Measurements from ENCODE around the gene FLVCR1.
"Not testable (repeated sequence)": the region's sequence is repeated elsewhere in the genome, so short reads cannot be mapped to it uniquely, and the experiment has no call there.

Gene FLVCR1

DNA sequence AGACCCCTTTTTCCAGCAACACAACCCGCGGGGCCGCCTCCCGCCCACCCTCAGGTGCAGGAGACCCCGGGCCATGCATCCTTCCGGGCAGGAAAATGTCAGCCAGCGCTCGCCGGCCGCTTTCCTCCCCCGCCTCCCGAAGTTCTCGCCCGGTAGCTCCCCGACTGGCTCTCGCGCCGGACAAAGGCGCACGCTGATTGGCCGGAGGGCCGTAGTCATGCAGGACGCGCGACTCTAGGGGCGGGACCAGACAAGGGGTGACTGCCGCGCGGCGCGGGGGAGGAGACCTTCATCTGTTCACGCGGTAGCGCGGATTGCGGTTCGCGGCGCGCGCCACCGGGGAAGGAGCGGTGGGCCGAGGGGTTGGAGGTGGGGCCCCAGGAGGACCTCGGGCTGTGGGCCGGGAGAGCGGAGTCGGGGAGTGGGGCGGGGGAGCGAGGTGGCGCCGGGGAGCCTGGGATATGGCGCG is at the start of gene FLVCR1:
Gene FLVCR1 (plus strand): TSS at position 284 of the 469 bp plus-strand sequence. CDS start 178 bp downstream, at position 462.
- peak; percentile 62 for DNase-seq

DNA sequence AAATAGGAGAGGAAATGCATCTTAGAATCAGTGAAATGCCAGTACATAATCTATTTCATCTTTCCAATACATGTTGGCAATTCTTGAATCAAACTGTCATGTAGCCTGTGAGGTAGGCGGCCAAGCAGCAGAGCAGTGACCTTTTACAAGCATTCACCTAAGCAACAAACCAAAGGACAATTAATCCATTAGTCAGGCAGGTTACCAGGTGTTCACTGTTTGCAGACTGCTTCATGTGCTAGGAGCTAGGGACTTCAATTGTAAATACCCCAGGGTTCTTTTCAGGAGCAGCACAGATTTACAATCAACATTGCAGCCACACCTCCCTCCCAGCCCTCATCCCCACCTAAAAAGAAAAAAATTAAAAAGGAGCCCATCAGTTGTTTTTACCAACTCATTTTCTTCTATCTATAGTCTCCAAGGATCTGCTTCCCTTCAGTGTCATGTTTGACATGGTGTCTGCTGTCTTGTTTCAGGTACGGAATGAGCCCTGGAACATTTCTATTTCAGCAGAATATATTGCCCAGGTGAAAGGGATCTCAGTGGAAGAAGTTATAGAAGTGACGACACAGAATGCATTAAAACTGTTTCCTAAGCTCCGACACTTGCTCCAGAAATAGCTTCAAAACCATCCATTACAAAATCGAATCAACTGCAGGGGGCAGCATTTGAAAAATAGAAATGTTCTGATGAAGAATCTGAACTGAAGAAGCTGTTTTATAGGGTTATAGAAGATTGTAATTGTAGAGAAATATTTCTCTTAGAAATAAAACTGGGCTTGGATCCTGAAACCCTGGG is 43.3 kb upstream of the FLVCR1 start:
- no peak for DNase-seq

DNA sequence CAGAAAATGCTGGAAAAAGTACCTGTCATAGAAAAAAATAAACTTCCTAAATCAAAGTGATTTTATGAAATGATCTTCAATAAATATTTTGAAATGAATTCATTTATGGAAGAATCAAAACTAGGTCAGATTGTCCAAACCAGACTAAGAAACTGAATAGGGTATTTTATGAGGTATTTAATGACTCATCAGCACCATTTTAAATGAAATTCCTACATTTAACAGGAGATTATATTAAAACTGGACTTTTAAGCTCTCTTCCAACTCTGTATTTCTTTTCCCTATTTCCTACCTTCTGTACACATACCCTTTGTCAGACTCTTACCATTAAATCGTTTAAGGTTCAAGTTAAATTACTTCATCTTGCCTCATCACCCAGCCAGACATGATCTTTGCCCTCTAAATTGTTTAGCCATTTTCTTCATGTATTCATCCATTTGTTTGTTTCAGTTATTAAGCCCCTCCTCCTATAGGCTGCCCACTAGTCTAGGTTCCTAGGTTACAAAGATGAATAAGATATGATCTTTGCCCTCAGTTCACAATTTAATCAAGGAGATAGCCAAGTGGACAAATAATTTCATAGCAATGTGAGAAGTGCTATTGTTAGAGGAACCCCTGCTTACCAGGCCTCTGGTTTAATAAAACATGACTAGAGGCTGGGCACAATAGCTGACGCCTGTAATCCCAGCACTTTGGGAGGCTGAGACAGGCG is 41.4 kb upstream of the FLVCR1 start:
- no peak for DNase-seq

DNA sequence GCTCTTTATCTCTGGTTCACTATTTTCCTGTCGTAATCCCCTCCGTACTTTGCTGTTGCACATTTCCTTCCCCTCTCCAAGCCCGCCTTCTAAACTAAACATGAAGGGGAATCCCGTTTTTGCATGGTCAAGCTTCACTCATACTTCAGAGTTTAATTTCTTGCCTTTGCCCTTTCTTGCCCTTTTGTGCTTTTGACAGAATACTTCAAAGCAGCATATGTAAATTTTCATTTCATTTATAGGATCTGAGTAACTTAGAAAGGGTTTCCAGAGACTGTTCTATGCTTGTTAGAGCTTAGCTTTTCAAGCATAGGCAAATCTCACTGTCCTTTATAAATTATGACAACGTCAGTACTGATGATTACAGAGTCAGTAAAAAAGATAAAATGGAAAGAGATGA is 38.3 kb upstream of the FLVCR1 start:
- no peak for DNase-seq

DNA sequence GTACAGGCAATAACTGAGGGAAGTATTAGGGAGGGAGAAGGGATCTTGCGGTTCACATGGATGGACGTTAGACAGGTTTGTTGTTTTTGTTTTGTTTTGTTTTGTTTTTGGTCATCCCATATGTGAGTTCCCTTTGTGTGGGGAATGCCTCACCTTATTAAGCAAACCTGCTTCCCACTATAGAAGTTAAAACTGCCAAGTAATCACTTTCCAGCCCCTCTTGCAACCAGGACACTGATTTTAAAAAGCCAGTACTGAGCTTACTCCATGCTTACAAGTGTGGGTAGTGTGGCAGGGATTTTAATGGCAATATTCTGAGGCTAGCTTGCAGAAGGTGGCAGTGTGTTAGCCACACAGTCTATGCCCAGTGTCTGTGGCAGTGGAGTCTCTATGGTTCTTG is 37.1 kb upstream of the FLVCR1 start:
- no peak for DNase-seq

DNA sequence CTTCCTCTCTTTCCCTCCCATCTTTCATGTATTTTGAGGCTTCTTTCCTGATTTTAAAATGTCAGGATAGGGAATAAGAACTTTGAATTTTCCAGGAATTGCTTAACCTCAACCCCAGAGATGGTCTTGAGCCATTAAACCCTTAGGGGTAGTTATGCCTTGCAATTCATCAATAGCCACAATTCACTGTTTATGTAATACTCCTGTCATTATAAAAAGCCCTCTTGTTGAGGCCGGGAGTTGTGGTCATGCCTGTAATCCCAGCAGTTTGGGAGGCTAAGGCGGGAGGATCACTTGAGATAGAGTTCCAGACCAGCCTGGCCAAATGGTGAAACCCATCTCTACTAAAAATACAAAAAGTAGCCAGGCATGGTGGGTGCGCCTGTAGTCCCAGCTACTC is 35.1 kb upstream of the FLVCR1 start:
- DNase-seq: no peak

DNA sequence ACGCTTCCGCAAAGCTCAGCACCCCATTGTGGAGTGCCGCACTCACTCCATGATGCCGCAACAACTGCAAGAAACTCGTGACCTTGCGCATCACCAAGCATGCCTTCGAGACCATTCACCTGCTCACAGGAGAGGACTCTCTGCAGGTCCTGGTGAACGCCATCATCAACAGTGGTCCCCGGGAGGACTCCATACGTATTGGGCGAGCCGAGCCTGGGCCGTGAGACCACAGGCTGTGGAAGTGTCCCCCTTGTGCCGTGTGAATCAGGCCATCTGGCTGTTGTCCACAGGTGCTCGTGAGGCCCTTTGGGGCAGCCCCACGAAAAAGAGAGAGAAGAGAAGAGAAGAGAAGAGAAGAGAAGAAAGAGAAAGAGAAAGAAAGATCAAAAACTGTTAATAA is 33.9 kb upstream of the FLVCR1 start:
- DNase-seq: no peak

DNA sequence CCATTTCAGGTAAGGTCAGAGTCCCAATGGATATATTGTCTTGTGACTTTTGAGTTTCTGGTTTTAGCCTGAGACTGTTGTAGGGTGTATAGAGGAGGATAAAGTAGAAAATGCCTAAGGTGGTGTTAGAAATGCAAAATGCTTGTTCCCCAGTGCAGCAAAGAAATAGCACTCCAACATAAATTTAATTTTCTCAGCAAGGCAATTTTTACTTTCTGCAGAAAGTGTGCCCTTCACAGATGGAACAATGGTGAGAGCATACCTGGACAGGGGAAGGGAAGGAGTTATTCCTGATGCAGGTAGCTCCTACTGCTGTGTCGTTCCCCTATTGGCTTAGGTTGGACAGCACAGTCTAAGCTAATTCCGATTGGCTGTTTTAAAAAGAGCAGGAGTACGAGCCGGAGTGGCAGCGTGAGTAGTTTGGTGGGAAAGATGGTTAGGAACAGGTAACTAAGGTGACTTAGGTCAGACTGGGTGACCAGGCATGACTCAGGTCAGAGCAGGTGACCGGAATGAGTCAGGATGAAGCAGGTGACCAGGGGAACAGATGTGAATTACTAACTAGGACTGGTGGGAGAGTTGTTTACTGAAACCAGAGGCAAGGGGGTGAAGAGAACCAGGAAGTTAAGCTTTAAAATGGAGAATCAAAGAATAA is 32.1 kb upstream of the FLVCR1 start:
- no peak for DNase-seq

DNA sequence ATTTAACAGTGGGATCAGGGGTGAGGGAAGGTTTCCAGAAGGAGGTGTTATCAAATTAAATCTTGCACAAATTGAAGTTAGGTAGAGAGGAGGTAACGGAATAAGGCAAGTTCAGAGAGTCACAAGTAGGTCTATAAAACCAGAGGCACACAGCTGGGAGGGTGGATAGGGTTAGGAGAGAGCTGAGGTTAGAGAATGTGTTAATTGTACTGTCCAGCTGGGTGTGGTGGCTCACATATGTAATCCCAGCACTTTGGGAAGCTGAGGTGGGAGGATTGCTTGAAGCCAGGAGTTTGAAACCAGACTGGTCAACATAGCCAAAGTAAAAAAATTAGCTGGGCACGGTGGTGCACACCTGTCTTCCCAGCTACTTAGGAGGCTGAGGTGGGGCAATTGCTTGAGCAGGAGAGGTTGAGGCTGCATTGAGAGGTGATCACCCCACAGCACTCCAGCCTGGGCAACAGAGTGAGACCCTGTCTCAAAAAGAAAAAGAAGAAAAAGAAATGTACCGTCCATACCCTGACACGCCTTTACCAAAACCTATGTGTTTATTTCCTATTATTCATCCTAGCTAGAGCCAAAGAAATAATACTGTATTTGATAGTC is 30.8 kb upstream of the FLVCR1 start:
- DNase-seq: no peak

DNA sequence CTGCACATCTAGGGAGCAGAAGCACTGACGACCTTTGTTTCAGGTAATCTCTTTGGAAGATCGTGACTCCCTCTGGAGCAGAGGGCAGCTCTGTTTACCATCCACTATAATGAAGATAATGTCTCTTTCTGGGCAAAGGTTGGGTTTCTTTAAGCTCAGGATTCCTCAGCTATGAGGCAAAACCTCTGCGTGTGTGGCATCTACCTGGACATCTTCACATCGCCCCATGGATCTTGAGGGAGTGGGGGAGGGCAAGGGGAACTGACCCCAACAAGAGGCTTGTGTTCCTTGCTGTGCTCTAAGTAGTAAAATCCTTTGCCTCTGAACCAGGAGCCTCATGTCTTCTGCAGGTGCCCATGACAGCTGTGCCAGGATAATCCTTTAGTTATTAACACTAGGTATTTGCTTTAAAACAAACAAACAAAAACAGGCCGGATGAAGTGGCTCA is 30.2 kb upstream of the FLVCR1 start:
- no peak for DNase-seq

DNA sequence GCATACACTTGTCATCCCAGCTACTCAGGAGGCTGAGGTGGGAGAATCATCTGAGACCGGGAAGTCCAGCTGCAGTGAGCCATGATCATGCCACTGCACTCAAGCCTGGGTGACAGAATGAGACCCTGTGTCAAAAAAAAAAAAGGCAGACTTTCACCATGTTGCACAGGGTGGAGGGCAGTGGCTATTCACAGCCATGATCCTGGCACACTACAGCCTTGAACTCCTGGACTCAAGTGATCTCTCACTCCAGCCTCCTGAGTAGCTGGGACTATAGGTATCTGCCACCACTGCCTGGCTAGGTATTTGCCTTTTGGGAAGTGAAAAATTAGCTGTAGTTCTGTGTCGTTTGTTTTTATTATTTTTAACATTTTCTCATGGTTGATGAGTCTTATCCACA is 29.7 kb upstream of the FLVCR1 start:
- DNase-seq: no peak

DNA sequence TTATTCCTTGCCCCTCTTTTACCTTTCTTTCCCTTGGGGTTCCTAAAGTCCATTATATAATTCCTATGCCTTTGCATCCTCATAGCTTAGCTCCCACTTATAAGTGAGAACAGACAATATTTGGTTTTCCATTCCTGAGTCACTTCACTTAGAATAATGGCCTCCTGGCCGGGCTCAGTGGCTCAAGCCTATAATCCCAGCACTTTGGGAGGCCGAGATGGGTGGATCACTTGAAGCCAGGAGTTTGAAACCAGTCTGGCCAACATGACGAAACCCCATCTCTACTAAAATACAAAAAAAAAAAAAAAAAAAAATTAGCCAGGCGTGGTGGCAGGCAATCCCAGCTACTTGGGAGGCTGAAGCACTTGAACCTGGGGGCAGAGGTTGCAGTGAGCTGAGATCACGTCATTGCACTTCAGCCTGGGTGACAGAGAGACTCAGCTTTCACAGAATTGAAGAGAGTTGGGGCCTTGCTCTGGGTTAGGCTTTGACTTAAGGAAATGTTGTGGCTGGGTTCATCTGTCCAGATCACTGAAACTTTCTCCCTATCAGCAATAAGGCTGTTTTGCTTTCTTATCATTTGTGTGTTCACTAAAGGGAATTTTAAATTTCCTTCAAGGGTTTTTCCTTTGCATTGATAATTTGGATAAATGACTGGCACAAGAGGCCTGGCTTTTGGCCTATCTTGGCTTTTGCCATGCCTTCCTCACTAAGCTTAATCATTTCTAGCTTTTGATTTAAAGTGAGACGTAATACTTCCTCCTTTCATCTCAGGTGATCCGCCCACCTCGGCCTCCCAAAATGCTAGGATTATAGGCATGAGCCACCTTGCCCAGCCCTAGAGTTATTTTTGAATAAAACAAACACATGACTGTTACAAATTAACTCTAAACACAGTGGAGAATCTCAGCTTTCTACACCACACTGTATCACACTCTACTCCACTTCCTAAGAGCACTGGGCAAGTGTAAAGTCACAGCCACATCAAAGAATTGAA is 24.6 kb upstream of the FLVCR1 start:
- not testable (repeated sequence) for DNase-seq

DNA sequence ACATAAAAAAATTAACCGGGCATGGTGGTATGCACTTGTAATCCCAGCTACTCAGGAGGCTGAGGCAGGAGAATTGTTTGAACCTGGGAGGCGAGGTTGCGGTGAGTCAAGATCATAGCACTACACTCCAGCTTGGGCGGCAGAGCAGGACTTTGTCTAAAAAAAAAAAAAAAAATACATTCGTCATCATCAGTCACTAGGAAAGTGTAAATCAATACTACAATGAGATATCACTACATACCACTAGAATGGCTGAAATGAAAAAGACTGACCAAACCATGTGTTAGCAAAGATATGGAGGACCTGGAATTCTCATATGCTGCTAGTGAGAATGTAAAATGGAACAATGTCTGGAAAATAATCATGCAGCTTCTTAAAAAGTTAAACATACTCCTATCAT is 19.9 kb upstream of the FLVCR1 start:
- no peak for DNase-seq

DNA sequence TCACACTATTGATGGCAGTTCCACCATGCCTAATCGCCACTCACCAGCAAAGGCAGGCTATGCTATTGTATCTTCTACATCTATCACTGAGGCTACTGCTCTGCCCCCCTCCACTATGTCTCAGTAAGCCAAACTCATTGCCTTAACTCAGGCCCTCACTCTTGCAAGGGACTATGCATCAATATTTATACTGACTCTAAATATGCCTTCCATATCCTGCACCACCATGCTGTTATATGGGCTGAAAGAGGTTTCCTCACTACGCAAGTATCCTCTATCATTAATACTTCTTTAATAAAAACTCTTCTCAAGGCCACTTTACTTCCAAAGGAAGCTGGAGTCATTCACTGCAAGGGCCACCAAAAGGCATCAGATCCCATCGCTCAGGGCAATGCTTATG is 13.6 kb upstream of the FLVCR1 start:
- not testable (repeated sequence) for DNase-seq

DNA sequence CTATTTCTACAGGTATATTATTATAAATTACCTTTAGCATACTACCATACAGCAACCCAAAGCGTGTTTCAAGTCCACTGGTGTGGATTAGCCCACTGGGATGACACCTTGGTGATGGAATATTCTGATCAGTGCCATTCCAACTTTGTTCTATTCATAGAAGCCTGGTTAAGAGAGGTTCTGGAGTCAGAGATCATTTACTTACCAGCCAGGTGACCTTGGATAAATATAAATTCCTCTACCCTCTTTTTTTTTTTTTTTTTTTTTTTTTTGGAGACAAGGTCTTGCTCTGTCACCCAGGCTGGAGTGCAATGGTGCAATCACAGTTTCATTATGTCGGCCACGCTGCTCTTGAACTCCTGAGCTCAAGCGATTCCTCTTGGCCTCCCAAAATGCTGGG is 10.5 kb upstream of the FLVCR1 start, which contains the start of gene SPATA45:
Gene SPATA45 (minus strand): TSS at position 101 of the 400 bp plus-strand sequence. CDS start 11,500 bp downstream, outside the sequence.
- DNase-seq: no peak

DNA sequence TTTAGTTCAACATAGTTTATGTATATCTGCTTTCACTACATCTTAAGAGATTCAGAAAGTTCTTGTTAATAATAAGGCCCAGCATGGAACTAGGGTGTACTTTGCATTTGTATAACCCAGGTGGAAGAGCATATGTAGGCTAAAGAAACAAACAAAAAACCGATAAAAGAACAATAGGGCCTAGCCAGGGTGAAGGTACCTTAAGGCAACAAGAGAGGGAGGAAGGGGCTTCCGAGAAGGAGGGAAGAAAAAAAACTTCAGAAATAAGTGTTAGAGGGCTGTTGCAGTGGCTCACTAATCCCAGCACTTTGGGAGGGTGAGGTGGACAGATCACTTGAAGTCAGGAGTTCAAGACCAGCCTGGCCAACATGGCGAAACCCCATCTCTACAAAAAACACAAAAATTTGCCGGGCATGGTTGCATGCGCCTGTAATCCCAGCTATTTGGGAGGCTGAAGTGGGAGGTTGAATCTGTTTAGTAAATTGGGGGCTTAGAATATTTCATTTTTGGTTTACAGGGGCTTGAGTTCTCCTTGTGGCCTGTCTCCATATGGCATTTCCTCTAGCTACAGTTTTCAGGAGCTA is 5.9 kb upstream of the FLVCR1 start:
- DNase-seq: no peak

DNA sequence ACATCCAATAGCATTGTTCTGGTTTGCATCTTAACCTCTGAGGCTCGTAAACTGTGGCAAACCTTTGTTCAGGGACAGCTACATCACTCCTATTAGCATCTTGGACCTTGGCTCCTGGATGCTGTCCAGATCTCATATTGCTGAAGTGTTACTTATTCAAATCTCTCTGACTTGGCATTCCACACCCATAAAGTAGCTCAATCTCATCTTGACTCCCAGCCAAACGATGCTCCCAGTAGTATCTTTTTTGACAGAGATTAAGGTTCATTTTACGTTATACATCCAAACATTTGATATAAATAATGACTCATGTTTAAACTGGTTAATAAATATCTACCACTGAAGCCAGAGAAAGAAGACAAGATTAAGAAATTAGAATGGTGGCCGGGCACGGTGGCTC is 4.4 kb upstream of the FLVCR1 start:
- DNase-seq: no peak

DNA sequence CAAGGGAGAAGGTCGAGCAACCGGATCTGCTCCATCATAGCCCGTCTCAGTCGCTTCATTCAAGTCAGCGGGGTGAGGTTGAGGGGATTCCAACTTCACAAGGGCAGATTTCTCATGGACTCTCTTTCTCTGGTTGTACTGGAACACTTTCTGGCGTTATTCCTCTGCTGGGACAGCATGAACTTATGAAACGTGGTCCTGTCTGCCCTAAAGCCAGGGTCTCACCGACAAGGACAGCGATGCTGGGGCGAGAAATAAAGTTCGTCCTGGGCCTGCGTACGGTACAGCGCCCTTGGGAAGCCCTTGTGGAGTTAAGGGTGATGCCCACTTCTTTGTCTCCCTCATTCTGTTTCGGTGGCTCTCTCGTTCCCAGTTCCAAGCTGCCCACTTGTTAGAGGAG is 1.3 kb upstream of the FLVCR1 start:
- DNase-seq: no peak

DNA sequence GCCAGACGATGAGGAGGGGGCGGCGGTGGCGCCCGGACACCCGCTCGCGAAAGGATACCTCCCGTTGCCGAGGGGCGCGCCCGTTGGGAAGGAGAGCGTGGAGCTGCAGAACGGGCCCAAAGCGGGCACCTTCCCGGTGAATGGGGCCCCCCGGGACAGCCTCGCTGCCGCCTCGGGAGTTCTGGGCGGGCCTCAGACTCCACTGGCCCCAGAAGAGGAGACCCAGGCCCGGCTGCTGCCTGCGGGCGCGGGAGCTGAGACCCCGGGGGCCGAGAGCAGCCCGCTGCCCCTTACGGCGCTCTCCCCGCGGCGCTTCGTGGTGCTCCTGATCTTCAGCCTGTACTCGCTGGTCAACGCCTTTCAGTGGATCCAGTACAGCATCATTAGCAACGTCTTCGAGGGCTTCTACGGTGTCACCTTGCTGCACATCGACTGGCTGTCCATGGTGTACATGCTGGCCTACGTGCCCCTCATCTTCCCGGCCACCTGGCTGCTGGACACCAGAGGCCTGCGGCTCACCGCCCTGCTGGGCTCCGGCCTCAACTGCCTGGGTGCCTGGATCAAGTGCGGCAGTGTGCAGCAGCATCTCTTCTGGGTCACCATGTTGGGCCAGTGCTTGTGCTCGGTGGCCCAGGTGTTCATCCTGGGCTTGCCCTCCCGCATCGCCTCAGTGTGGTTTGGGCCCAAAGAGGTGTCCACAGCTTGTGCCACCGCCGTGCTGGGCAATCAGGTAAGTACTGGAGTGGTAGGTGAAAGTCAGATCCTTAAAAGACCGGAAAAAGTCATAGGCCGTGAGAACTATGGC is 588 bp downstream of the FLVCR1 start:
- DNase-seq: no peak

Measured in GOT3 (cell line).